ENCODE data around the gene PCDHGA6.

DNA sequence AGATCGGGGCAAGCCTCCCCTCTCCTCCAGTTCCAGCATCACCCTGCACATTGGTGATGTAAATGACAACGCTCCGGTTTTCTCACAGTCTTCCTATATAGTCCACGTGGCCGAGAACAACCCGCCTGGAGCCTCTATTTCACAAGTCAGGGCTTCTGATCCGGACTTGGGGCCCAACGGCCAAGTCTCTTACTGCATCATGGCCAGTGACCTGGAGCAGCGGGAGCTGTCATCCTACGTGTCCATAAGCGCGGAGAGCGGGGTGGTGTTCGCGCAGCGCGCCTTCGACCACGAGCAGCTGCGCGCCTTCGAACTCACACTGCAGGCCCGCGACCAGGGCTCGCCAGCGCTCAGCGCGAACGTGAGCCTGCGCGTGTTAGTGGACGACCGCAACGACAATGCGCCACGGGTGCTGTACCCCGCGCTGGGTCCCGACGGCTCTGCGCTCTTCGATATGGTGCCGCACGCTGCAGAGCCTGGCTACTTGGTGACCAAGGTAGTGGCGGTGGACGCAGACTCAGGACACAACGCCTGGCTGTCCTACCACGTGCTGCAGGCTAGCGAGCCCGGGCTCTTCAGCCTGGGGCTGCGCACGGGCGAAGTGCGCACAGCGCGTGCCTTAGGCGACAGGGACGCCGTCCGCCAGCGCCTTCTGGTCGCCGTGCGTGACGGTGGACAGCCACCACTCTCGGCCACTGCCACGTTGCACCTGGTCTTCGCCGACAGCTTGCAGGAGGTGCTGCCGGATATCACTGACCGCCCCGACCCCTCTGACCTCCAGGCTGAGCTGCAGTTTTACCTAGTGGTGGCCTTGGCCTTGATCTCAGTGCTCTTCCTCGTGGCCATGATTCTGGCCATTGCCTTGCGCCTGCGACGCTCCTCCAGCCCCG, 15.7 kb downstream of the PCDHGA6 start:
- TF ChIP-seq, protein P1, sequence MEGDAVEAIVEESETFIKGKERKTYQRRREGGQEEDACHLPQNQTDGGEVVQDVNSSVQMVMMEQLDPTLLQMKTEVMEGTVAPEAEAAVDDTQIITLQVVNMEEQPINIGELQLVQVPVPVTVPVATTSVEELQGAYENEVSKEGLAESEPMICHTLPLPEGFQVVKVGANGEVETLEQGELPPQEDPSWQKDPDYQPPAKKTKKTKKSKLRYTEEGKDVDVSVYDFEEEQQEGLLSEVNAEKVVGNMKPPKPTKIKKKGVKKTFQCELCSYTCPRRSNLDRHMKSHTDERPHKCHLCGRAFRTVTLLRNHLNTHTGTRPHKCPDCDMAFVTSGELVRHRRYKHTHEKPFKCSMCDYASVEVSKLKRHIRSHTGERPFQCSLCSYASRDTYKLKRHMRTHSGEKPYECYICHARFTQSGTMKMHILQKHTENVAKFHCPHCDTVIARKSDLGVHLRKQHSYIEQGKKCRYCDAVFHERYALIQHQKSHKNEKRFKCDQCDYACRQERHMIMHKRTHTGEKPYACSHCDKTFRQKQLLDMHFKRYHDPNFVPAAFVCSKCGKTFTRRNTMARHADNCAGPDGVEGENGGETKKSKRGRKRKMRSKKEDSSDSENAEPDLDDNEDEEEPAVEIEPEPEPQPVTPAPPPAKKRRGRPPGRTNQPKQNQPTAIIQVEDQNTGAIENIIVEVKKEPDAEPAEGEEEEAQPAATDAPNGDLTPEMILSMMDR (IDR thresholded peaks at IDR 0.05), result no peak
- TF ChIP-seq POLR2A (IDR thresholded peaks at IDR 0.05), result no peak

All from thyroid gland (tissue), 4 donors.